MCF 10A (cell line): ENCODE results near the gene UTP25. TPM values are rescaled to one million over a fixed set of nuclear protein-coding genes. Genes with fewer than 3 reads are reported as not detected.
"Not testable (repeated sequence)": the region's sequence is repeated elsewhere in the genome, so short reads cannot be mapped to it uniquely, and the experiment has no call there.

Experiments
- BruUV-seq: library from RNA; stranded (reverse); fragments of 400-500 nt; replicated peaks from 2 replicates; lab custom pipeline; 2021; lab: Mats Ljungman, UMichigan
- CTCF ChIA-PET: fragments of 300-600 bp; sonication (Branson Sonifier 250); formaldehyde crosslinking; extraction: SDS; loops from one replicate; lab custom pipeline; 2021; ENCODE audit warnings: antibody characterized with exemption, inconsistent platforms; lab: Yijun Ruan, JAX
- POLR2A ChIA-PET: fragments of 300-600, 350-650 bp; sonication (Branson Sonifier 250); formaldehyde crosslinking; extraction: SDS; loops from one replicate; lab custom pipeline; 2020; ENCODE audit warnings: antibody characterized with exemption, inconsistent platforms; lab: Yijun Ruan, JAX
- DNase-seq: peaks from one replicate; pipeline ENCODE4 v3.0.0-alpha.2; 2018; ENCODE audit not compliant: unreplicated experiment
- H3K27ac Mint-ChIP-seq: one replicate; pipeline ENCODE4 v1.8.0; 2022; ENCODE audit warnings: mild to moderate bottlenecking, low read depth, mixed read lengths; ENCODE audit not compliant: unreplicated experiment
- H3K27me3 Mint-ChIP-seq: one replicate; pipeline ENCODE4 v1.8.0; 2022; ENCODE audit warnings: mixed read lengths; ENCODE audit not compliant: insufficient read depth, unreplicated experiment
- H3K36me3 Mint-ChIP-seq: one replicate; pipeline ENCODE4 v1.8.0; 2022; ENCODE audit warnings: mild to moderate bottlenecking, moderate library complexity, mixed read lengths; ENCODE audit not compliant: insufficient read depth, unreplicated experiment
- H3K4me1 Mint-ChIP-seq: one replicate; pipeline ENCODE4 v1.8.0; 2022; ENCODE audit warnings: mixed read lengths; ENCODE audit not compliant: insufficient read depth, unreplicated experiment
- H3K4me3 Mint-ChIP-seq: one replicate; pipeline ENCODE4 v1.8.0; 2022; ENCODE audit warnings: mild to moderate bottlenecking, moderate library complexity, mixed read lengths; ENCODE audit not compliant: unreplicated experiment
- H3K9me3 Mint-ChIP-seq: one replicate; pipeline ENCODE4 v1.8.0; 2022; ENCODE audit warnings: mixed read lengths; ENCODE audit not compliant: unreplicated experiment
- intact Hi-C: fragments of 100-400 bp; cut with micrococcal nuclease; formaldehyde crosslinking; loops from 2 replicates; pipeline ENCODE4 v1.14.1; 2022
- total RNA-seq: library from RNA; stranded (reverse); gene quantifications from 2 replicates; pipeline ENCODE4 v1.2.3, GENCODE V29; 2022
- TF ChIP-seq, protein P1 (sequence below): fragments of 200-600 bp; IDR thresholded peaks from one replicate; pipeline ENCODE4 v1.8.0; 2022; ENCODE audit warnings: antibody characterized with exemption, mild to moderate bottlenecking; ENCODE audit not compliant: unreplicated experiment

The UTP25 gene
- total RNA-seq, 1 experiment from 2014 or later: 23.8 TPM

DNA sequence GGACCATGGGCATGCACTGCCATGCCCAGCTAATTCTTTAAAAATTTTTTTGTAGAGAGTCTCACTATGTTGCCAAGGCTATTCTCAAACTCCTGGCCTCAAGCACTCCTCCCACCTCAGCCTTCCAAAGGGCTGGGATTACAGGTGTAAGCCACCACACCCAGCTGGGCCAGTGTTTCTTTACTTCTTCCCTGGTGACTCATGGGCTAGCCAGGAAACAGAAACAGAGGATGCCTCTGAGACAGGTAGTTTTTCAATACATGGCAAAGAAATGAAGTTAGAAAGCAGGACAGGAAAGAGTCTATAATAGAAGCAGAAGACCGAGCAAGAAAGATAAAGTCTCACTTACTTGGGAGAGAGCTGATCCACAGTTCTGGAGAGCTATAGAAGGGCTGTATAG is 35.9 kb upstream of the UTP25 start:
- peaks cover 6% of the 10 kb centered on the region for H3K4me1 Mint-ChIP-seq
- CTCF ChIA-PET: interaction anchor here (0.5 to 14.2 kb wide), 10 partner anchors 9 to 929 kb away, joined by 3 to 263 read pairs (median 5); partner anchors contain the start of genes IRF6 and UTP25
- peak; percentile 64 for DNase-seq
- H3K27ac Mint-ChIP-seq: peak overlapping the region; percentile 24
- H3K4me3 Mint-ChIP-seq: no peak overlapping the region
- TF ChIP-seq, protein P1, sequence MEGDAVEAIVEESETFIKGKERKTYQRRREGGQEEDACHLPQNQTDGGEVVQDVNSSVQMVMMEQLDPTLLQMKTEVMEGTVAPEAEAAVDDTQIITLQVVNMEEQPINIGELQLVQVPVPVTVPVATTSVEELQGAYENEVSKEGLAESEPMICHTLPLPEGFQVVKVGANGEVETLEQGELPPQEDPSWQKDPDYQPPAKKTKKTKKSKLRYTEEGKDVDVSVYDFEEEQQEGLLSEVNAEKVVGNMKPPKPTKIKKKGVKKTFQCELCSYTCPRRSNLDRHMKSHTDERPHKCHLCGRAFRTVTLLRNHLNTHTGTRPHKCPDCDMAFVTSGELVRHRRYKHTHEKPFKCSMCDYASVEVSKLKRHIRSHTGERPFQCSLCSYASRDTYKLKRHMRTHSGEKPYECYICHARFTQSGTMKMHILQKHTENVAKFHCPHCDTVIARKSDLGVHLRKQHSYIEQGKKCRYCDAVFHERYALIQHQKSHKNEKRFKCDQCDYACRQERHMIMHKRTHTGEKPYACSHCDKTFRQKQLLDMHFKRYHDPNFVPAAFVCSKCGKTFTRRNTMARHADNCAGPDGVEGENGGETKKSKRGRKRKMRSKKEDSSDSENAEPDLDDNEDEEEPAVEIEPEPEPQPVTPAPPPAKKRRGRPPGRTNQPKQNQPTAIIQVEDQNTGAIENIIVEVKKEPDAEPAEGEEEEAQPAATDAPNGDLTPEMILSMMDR: no peak
- no TSS peak for BruUV-seq
- peaks cover 100% of the 10 kb centered on the region for H3K36me3 Mint-ChIP-seq
- no peaks in the 10 kb centered on the region for H3K9me3 Mint-ChIP-seq
- POLR2A ChIA-PET: interaction anchor here (0.9 to 4.5 kb wide), 8 partner anchors 8 to 48 kb away, joined by 3 to 53 read pairs (median 16); partner anchors contain the start of genes C1orf74 and IRF6
- H3K27me3 Mint-ChIP-seq: no peaks in the 10 kb centered on the region
- intact Hi-C loops: no loop called here

DNA sequence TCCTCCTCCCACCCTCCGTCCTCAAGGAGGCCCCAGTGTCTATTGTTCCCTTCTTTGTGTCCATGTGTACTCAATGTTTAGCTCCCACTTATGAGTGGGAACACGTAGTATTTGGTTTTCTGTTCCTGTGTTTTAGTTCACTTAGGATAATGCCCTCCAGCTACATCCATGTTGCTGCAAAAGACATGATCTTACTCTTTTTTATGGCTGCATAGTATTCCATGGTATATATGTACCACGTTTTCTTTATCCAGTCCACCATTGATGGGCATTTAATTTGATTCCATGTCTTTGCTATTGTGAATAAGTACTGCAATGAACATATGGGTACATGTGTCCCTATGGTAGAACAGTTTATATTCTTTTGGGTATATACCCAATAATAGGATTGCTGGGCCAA is 34.1 kb upstream of the UTP25 start:
- H3K9me3 Mint-ChIP-seq, H3K4me3 Mint-ChIP-seq, H3K27me3 Mint-ChIP-seq, H3K27ac Mint-ChIP-seq, intact Hi-C loops: not testable (repeated sequence)
- peaks cover 100% of the 10 kb centered on the region for H3K36me3 Mint-ChIP-seq
- POLR2A ChIA-PET: interaction anchor here (0.6 to 4.5 kb wide), 8 partner anchors 8 to 45 kb away, joined by 3 to 53 read pairs (median 10); partner anchors contain the start of genes C1orf74, IRF6 and UTP25
- BruUV-seq: TSS peak; percentile 5
- DNase-seq: peak; percentile 25
- CTCF ChIA-PET: interaction anchor here (0.9 to 14.2 kb wide), 4 partner anchors 9 to 32 kb away, joined by 3 to 263 read pairs (median 4); partner anchors contain the start of gene UTP25
- peaks cover 17% of the 10 kb centered on the region for H3K4me1 Mint-ChIP-seq

DNA sequence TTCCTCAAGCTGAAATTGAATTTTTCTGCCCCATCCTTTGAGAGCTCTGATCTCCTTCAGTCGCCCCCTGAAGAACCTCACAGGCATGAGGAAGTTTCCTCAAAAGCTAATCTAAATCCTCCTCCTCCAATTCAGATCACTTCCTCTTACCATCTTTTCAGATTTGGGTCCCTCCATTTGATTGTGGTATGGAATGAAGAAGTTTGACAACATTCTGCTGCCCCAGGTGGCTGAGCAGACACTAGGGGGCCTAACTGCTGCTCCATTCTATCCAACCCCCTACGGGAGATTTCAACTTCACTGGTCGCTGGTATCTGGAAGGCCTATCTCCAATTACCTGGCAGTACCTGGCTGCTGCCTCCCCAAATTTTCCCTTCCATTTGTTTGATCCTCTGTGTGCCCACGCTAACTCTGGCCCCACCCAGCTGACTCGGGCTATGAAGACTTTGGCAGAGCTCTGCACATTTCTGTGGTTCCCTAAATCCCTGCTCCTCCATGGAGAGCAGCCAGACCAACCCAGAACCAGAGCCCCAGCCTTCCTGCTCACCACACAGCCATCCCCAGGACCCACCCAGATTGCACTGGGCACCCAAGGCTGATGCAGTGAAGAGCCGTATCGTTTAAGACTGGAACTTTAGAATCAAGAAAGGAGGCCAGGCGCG is 29.7 kb upstream of the UTP25 start:
- intact Hi-C loops: no loop called here
- Mint-ChIP-seq H3K36me3 (peaks cover 87% of the 10 kb centered on the region), H3K27me3 (no peaks in the 10 kb centered on the region), H3K27ac (no peak overlapping the region), H3K4me1 (peaks cover 28% of the 10 kb centered on the region), H3K4me3 (peak overlapping the region; percentile 17), H3K9me3 (no peaks in the 10 kb centered on the region)
- CTCF ChIA-PET: interaction anchor here (0.7 to 14.2 kb wide), 13 partner anchors 10 to 435 kb away, joined by 3 to 263 read pairs (median 5); partner anchors contain the start of genes SERTAD4 and UTP25
- POLR2A ChIA-PET: interaction anchor here (0.9 to 7.1 kb wide), 7 partner anchors 8 to 110 kb away, joined by 3 to 94 read pairs (median 7); partner anchors contain the start of genes C1orf74, IRF6 and UTP25
- peak; percentile 74 for DNase-seq
- no TSS peak for BruUV-seq
- TF ChIP-seq, protein P1: no peak

DNA sequence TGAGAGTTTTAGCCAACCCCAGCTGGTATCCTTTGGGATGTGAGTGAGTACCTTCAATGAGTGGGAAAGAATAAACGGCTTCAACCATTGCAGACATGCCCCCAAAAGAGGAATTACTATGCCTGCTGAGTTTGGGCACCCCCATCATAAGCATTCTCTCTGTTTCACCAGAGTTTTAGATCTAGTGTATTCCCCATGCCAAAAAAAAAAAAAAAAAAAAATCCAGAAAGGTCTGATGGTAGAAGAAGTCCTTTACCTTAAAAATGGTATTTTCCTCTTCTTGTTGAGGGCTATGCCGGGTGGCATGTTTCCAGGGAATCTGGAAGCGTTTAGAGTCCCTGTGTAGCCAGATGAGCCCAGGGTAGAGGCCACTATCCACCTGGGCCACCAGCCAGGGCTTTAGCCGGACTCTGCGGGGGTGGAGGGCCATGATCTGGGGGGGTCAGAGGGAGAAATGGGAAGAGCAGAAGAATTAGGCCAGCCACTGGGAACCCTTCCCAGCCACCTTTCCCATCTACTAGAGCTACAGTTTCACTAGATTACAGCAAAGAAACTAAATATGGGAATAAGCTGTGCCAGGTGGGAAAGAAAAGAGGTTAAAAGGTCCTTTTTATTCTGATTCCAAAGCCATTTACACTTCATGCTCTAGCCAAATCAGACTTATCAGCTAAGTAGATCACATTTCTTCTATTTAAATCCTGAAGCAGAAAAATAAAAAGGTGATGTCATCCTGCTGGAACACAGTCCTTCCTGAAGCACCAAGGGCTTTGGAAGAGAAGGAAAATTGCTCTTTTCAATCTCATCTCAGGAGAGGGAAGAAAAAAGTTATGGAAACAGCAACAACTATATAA is 26.6 kb upstream of the UTP25 start:
- ChIA-PET POLR2A (interaction anchor here (1.1 to 7.1 kb wide), 11 partner anchors 7 to 373 kb away, joined by 3 to 94 read pairs (median 5); partner anchors contain the start of genes C1orf74 and UTP25), CTCF (interaction anchor here (0.5 to 14.2 kb wide), 17 partner anchors 8 to 1617 kb away, joined by 3 to 263 read pairs (median 5); partner anchors contain the start of genes C1orf74 and UTP25)
- no TSS peak for BruUV-seq
- TF ChIP-seq, protein P1: no peak
- Mint-ChIP-seq H3K27ac (peak overlapping the region; percentile 3), H3K27me3 (no peaks in the 10 kb centered on the region), H3K9me3 (no peaks in the 10 kb centered on the region), H3K36me3 (peaks cover 61% of the 10 kb centered on the region), H3K4me3 (no peak overlapping the region), H3K4me1 (peaks cover 53% of the 10 kb centered on the region)
- intact Hi-C loops: no loop called here
- no peak for DNase-seq
